ENCODE data around the gene KCNH2. TPM values are rescaled to one million over a fixed set of nuclear protein-coding genes. Genes with fewer than 3 reads are reported as not detected.

Gene KCNH2
- total RNA-seq, 1 donor from 2014 or later: 7.3 TPM

DNA sequence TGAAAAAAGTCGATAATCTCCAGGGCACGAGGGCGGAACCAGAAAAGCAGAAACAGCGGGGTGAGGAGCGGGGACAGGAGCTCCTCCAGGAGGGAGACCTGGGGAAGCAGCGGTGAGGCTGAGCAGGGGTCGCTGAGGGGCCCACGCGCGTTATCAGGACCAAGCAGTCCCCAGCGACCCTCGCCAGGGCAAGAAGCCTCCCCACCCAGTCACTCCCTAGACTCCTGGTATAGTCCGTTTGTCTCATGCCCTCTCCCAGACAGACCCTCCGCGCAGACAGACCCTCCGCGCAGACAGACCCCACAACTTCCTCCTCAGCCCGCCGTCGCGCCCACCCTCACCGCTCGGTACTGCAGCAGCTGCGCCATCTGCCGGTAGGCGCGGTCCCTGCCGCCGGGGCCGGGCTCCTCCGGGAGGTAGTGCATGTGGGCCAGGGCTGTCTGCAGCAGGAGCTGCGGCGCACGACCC is 39.9 kb upstream of the KCNH2 start:
- Histone ChIP-seq H3K27me3 (ENCODE audit: control insufficient read depth in 3 of 3, insufficient read depth in 3 of 3, low read length in 3 of 3) (peaks cover 63 to 68% (median 64%) of the 10 kb centered on the region in 3 donors), H3K9me3 (ENCODE audit: control insufficient read depth in 3 of 3, low read length in 3 of 3) (no peaks in the 10 kb centered on the region), H3K27ac (ENCODE audit: low read depth, low read length) (no peak overlapping the region), H3K36me3 (ENCODE audit: control insufficient read depth in 3 of 3, insufficient read depth in 3 of 3, low read length in 3 of 3) (no peaks in the 10 kb centered on the region), H3K9ac (ENCODE audit: low read depth in 1 of 3, low read length in 3 of 3) (no peak overlapping the region), H3K4me3 (ENCODE audit: low read length in 3 of 3) (peak overlapping the region in 2 of 3 donors; percentile 43 to 60), H3K4me1 (ENCODE audit: control insufficient read depth in 3 of 3, insufficient read depth in 3 of 3, low read length in 3 of 3) (peaks cover 12 to 35% (median 23%) of the 10 kb centered on the region in 3 donors)

DNA sequence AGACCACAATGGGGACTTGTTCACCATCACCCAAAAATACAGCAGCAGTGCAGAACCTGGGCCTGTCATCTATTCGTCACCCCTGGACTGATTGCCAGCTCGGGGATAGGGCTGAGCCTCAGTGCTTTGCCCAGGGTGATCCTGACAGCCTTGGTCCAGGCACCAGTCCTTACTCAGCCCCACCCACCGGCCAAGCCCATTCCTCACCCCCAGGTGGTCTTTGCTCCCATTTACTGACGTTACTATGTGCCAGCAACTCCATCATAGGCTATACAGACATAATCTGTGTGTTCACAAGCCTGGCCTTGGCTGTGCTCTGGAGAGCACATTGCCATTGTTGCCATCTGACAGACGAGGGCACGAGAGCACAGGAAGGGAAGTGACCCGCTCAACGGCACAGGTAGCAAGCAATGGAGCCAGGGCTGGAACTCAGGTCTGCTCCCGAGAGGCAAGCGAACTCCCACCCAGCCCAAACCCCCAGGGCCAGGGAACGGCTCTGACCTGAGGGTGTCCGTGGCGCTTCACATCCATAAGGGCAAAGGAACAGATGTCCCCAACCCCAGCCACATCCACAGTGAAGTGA is 39.3 kb upstream of the KCNH2 start:
- H3K4me3 ChIP-seq (ENCODE audit: low read length in 3 of 3): peak overlapping the region in 1 of 3 donors; percentile 43
- no peak overlapping the region for H3K27ac ChIP-seq (ENCODE audit: low read depth, low read length)
- no peaks in the 10 kb centered on the region for H3K9me3 ChIP-seq (ENCODE audit: control insufficient read depth in 3 of 3, low read length in 3 of 3)
- peaks cover 68 to 72% (median 69%) of the 10 kb centered on the region in 3 donors for H3K27me3 ChIP-seq (ENCODE audit: control insufficient read depth in 3 of 3, insufficient read depth in 3 of 3, low read length in 3 of 3)
- H3K4me1 ChIP-seq (ENCODE audit: control insufficient read depth in 3 of 3, insufficient read depth in 3 of 3, low read length in 3 of 3): peaks cover 12 to 37% (median 26%) of the 10 kb centered on the region in 3 donors
- no peaks in the 10 kb centered on the region for H3K36me3 ChIP-seq (ENCODE audit: control insufficient read depth in 3 of 3, insufficient read depth in 3 of 3, low read length in 3 of 3)
- no peak overlapping the region for H3K9ac ChIP-seq (ENCODE audit: low read depth in 1 of 3, low read length in 3 of 3)

DNA sequence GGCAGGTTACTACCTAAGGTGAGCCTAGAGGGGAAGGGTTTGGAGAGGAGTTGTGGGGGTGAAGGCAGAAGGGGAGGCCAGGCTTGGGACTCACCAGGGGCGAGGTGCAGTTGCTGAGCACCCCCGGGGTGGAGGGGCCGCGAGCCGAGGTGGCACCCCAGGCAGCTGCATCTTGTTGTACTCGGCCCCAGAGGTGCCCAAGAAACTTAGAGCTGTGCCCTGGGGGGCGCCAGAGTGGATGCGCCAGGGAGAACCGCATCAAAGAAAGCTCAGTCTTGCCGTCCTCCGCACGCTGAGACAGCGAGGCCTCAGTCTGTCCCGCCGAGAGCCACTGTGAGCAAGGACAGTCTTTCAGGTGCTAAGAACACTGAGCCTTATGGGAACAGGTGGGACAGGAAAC is 38.8 kb upstream of the KCNH2 start:
- Histone ChIP-seq H3K4me3 (ENCODE audit: low read length in 3 of 3) (no peak overlapping the region), H3K27ac (ENCODE audit: low read depth, low read length) (no peak overlapping the region), H3K36me3 (ENCODE audit: control insufficient read depth in 3 of 3, insufficient read depth in 3 of 3, low read length in 3 of 3) (no peaks in the 10 kb centered on the region), H3K27me3 (ENCODE audit: control insufficient read depth in 3 of 3, insufficient read depth in 3 of 3, low read length in 3 of 3) (peaks cover 72 to 77% (median 73%) of the 10 kb centered on the region in 3 donors), H3K9ac (ENCODE audit: low read depth in 1 of 3, low read length in 3 of 3) (no peak overlapping the region), H3K4me1 (ENCODE audit: control insufficient read depth in 3 of 3, insufficient read depth in 3 of 3, low read length in 3 of 3) (peaks cover 12 to 37% (median 26%) of the 10 kb centered on the region in 3 donors), H3K9me3 (ENCODE audit: control insufficient read depth in 3 of 3, low read length in 3 of 3) (no peaks in the 10 kb centered on the region)

DNA sequence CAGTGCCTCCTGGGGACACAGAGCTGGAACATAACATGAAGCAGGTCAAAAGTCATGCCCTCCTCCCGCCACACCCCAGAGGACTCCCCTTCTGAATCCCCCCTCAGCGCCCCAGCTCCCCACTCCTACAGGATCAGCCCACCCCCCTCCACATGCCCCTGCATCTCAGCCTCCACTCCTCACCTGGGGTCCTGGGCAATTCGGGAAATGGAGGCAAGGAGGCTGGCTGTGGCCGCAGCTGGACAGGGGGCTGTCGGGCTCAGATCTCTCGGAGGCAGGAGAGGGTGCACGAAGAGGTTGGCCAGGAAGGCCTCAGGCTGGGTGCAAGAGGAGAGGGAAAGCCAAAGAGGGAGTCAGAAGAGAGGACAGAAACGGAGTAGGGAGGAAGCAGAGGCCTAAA is 38.4 kb upstream of the KCNH2 start:
- no peaks in the 10 kb centered on the region for H3K36me3 ChIP-seq (ENCODE audit: control insufficient read depth in 3 of 3, insufficient read depth in 3 of 3, low read length in 3 of 3)
- H3K27ac ChIP-seq (ENCODE audit: low read depth, low read length): no peak overlapping the region
- H3K4me1 ChIP-seq (ENCODE audit: control insufficient read depth in 3 of 3, insufficient read depth in 3 of 3, low read length in 3 of 3): peaks cover 12 to 37% (median 26%) of the 10 kb centered on the region in 3 donors
- H3K9ac ChIP-seq (ENCODE audit: low read depth in 1 of 3, low read length in 3 of 3): no peak overlapping the region
- H3K4me3 ChIP-seq (ENCODE audit: low read length in 3 of 3): no peak overlapping the region
- peaks cover 72 to 80% (median 73%) of the 10 kb centered on the region in 3 donors for H3K27me3 ChIP-seq (ENCODE audit: control insufficient read depth in 3 of 3, insufficient read depth in 3 of 3, low read length in 3 of 3)
- no peaks in the 10 kb centered on the region for H3K9me3 ChIP-seq (ENCODE audit: control insufficient read depth in 3 of 3, low read length in 3 of 3)

- H3K4me1 ChIP-seq (ENCODE audit: control insufficient read depth in 3 of 3, insufficient read depth in 3 of 3, low read length in 3 of 3): peaks cover 12 to 37% (median 26%) of the 10 kb centered on the region in 3 donors
- peaks cover 71 to 79% (median 72%) of the 10 kb centered on the region in 3 donors for H3K27me3 ChIP-seq (ENCODE audit: control insufficient read depth in 3 of 3, insufficient read depth in 3 of 3, low read length in 3 of 3)
These were observed 37.8 kb upstream of the KCNH2 start for GRCh38 chr7:151015967-151016366.

GRCh38 chr7:151014950-151015349 is 36.8 kb upstream of the KCNH2 start:
- H3K9me3 ChIP-seq (ENCODE audit: control insufficient read depth in 3 of 3, low read length in 3 of 3): no peaks in the 10 kb centered on the region
- no peak overlapping the region for H3K9ac ChIP-seq (ENCODE audit: low read depth in 1 of 3, low read length in 3 of 3)
- H3K36me3 ChIP-seq (ENCODE audit: control insufficient read depth in 3 of 3, insufficient read depth in 3 of 3, low read length in 3 of 3): no peaks in the 10 kb centered on the region
- no peak overlapping the region for H3K4me3 ChIP-seq (ENCODE audit: low read length in 3 of 3)
- H3K4me1 ChIP-seq (ENCODE audit: control insufficient read depth in 3 of 3, insufficient read depth in 3 of 3, low read length in 3 of 3): peaks cover 12 to 37% (median 26%) of the 10 kb centered on the region in 3 donors
- H3K27ac ChIP-seq (ENCODE audit: low read depth, low read length): no peak overlapping the region
- peaks cover 61 to 81% (median 71%) of the 10 kb centered on the region in 3 donors for H3K27me3 ChIP-seq (ENCODE audit: control insufficient read depth in 3 of 3, insufficient read depth in 3 of 3, low read length in 3 of 3)

More at GRCh38 chr7:151015967-151016366, 37.8 kb upstream of the KCNH2 start:
- Histone ChIP-seq H3K4me3 (ENCODE audit: low read length in 3 of 3) (no peak overlapping the region), H3K27ac (ENCODE audit: low read depth, low read length) (no peak overlapping the region), H3K9ac (ENCODE audit: low read depth in 1 of 3, low read length in 3 of 3) (no peak overlapping the region), H3K36me3 (ENCODE audit: control insufficient read depth in 3 of 3, insufficient read depth in 3 of 3, low read length in 3 of 3) (no peaks in the 10 kb centered on the region), H3K9me3 (ENCODE audit: control insufficient read depth in 3 of 3, low read length in 3 of 3) (no peaks in the 10 kb centered on the region)

GRCh38 chr7:151013733-151014497 is 35.8 kb upstream of the KCNH2 start:
- Histone ChIP-seq H3K27ac (ENCODE audit: low read depth, low read length) (no peak overlapping the region), H3K4me3 (ENCODE audit: low read length in 3 of 3) (peak overlapping the region; percentile 4 to 54 (median 32)), H3K9me3 (ENCODE audit: control insufficient read depth in 3 of 3, low read length in 3 of 3) (no peaks in the 10 kb centered on the region), H3K9ac (ENCODE audit: low read depth in 1 of 3, low read length in 3 of 3) (peak overlapping the region in 1 of 3 donors; percentile 25), H3K36me3 (ENCODE audit: control insufficient read depth in 3 of 3, insufficient read depth in 3 of 3, low read length in 3 of 3) (no peaks in the 10 kb centered on the region), H3K4me1 (ENCODE audit: control insufficient read depth in 3 of 3, insufficient read depth in 3 of 3, low read length in 3 of 3) (peaks cover 12 to 32% (median 26%) of the 10 kb centered on the region in 3 donors), H3K27me3 (ENCODE audit: control insufficient read depth in 3 of 3, insufficient read depth in 3 of 3, low read length in 3 of 3) (peaks cover 52 to 74% (median 65%) of the 10 kb centered on the region in 3 donors)

GRCh38 chr7:151013356-151013732 is 35.2 kb upstream of the KCNH2 start:
- peaks cover 52 to 68% (median 66%) of the 10 kb centered on the region in 3 donors for H3K27me3 ChIP-seq (ENCODE audit: control insufficient read depth in 3 of 3, insufficient read depth in 3 of 3, low read length in 3 of 3)
- H3K4me3 ChIP-seq (ENCODE audit: low read length in 3 of 3): peak overlapping the region in 2 of 3 donors; percentile 32 to 54
- peaks cover 7 to 28% (median 27%) of the 10 kb centered on the region in 3 donors for H3K4me1 ChIP-seq (ENCODE audit: control insufficient read depth in 3 of 3, insufficient read depth in 3 of 3, low read length in 3 of 3)
- H3K36me3 ChIP-seq (ENCODE audit: control insufficient read depth in 3 of 3, insufficient read depth in 3 of 3, low read length in 3 of 3): no peaks in the 10 kb centered on the region
- H3K27ac ChIP-seq (ENCODE audit: low read depth, low read length): no peak overlapping the region
- no peaks in the 10 kb centered on the region for H3K9me3 ChIP-seq (ENCODE audit: control insufficient read depth in 3 of 3, low read length in 3 of 3)
- H3K9ac ChIP-seq (ENCODE audit: low read depth in 1 of 3, low read length in 3 of 3): no peak overlapping the region

DNA sequence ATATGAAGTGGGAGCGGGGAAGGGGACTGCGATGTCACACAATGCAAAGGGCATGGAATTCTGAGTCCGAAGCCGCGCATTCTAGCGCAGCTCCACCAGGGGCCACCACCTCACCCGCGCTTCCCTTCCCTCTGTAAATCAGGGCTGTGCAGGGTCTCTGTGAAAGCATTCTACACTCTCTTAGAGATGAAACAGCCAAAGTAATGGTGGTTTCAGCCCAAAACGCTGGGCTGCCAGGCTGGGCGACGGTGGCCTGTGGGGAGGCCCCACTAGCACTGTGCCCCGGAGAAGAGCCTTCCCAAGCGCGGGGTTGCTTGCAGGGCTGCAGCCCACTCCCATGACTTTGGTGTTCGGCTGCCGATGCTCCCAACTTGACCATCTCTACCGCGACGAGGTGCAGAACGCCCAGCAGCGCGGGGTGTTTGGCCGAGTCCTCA is 34.8 kb upstream of the KCNH2 start:
- Histone ChIP-seq H3K36me3 (ENCODE audit: control insufficient read depth in 3 of 3, insufficient read depth in 3 of 3, low read length in 3 of 3) (no peaks in the 10 kb centered on the region), H3K4me1 (ENCODE audit: control insufficient read depth in 3 of 3, insufficient read depth in 3 of 3, low read length in 3 of 3) (peaks cover 5 to 26% (median 26%) of the 10 kb centered on the region in 3 donors), H3K9ac (ENCODE audit: low read depth in 1 of 3, low read length in 3 of 3) (no peak overlapping the region), H3K4me3 (ENCODE audit: low read length in 3 of 3) (no peak overlapping the region), H3K9me3 (ENCODE audit: control insufficient read depth in 3 of 3, low read length in 3 of 3) (no peaks in the 10 kb centered on the region), H3K27ac (ENCODE audit: low read depth, low read length) (no peak overlapping the region), H3K27me3 (ENCODE audit: control insufficient read depth in 3 of 3, insufficient read depth in 3 of 3, low read length in 3 of 3) (peaks cover 49 to 67% (median 65%) of the 10 kb centered on the region in 3 donors)
